ENCODE results near the gene JOSD1.

GRCh38 chr22:38638728-38639127, 62.0 kb downstream of the JOSD1 start:
- TF ChIP-seq POLR2A (IDR thresholded peaks at IDR 0.05; ENCODE audit: low read length) (no peak), GATA1 (IDR thresholded peaks at IDR 0.05; ENCODE audit: low read depth, low read length) (no peak)

Measured in erythroblast (primary cell).